ENCODE data around the gene AZU1. TPM values are rescaled to one million over a fixed set of nuclear protein-coding genes. Genes with fewer than 3 reads are reported as not detected.
A peak's percentile ranks its signal among the peaks of the same experiment; 100 is the strongest.

AZU1 gene
- total and polyA plus RNA-seq, 2 of the 8 experiments (the other 6 are each of a cell fraction or from before 2014, with no cell fraction given): 0.80 to 1.3 TPM

DNA sequence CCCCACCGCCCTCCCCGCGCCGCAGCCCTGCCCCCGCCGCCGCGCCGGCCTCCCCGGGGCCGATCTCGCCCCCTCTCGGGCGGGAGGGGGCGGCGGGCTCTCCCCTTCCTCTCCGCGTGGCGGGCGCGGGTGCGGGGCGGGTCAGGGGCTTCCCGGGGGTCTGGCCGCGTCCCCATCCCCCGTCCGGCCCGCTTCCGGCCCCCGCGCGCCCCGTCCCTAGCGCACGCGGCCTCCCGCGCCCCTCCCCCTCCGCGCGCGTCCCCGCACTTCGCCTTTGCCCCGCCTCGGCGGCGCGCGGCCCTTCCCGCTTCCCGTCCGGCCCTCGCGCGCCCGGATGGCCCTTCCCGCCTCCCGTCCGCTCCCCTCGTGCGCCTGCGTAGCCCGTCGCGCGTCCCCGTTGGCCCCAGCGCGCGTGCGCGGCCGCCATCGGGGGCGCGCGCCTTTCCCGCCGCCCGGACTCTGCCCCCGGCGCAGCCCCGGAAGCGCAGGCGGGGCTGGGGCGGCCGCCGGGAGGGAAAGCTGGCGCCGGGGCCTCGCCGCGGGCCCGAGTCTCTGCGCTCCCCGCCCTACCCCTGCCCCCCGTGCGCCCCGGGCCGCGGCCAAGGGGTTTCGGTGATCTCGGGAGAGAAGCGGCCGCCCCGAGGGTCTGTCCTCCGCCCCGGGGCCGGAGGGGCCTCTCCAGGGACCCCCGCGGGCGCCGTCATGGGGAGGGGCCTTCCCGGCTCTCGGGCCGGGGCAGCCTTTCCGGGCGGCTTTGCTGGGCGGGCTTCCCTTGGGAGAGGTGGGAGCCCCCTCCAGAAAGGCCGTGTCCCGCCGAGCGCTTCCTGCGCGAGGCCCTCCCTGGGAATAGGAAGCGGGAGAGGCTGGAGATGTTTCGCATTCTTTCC, 29.9 kb upstream of the AZU1 start (continued):
- TF ChIP-seq BCL11A (IDR thresholded peaks at IDR 0.05; ENCODE audit: low read depth in 2 of 2, low read length in 2 of 2) (no peak), ASH2L (IDR thresholded peaks at IDR 0.05; ENCODE audit: low read length) (no peak)
- TF ChIP-seq, protein P1, sequence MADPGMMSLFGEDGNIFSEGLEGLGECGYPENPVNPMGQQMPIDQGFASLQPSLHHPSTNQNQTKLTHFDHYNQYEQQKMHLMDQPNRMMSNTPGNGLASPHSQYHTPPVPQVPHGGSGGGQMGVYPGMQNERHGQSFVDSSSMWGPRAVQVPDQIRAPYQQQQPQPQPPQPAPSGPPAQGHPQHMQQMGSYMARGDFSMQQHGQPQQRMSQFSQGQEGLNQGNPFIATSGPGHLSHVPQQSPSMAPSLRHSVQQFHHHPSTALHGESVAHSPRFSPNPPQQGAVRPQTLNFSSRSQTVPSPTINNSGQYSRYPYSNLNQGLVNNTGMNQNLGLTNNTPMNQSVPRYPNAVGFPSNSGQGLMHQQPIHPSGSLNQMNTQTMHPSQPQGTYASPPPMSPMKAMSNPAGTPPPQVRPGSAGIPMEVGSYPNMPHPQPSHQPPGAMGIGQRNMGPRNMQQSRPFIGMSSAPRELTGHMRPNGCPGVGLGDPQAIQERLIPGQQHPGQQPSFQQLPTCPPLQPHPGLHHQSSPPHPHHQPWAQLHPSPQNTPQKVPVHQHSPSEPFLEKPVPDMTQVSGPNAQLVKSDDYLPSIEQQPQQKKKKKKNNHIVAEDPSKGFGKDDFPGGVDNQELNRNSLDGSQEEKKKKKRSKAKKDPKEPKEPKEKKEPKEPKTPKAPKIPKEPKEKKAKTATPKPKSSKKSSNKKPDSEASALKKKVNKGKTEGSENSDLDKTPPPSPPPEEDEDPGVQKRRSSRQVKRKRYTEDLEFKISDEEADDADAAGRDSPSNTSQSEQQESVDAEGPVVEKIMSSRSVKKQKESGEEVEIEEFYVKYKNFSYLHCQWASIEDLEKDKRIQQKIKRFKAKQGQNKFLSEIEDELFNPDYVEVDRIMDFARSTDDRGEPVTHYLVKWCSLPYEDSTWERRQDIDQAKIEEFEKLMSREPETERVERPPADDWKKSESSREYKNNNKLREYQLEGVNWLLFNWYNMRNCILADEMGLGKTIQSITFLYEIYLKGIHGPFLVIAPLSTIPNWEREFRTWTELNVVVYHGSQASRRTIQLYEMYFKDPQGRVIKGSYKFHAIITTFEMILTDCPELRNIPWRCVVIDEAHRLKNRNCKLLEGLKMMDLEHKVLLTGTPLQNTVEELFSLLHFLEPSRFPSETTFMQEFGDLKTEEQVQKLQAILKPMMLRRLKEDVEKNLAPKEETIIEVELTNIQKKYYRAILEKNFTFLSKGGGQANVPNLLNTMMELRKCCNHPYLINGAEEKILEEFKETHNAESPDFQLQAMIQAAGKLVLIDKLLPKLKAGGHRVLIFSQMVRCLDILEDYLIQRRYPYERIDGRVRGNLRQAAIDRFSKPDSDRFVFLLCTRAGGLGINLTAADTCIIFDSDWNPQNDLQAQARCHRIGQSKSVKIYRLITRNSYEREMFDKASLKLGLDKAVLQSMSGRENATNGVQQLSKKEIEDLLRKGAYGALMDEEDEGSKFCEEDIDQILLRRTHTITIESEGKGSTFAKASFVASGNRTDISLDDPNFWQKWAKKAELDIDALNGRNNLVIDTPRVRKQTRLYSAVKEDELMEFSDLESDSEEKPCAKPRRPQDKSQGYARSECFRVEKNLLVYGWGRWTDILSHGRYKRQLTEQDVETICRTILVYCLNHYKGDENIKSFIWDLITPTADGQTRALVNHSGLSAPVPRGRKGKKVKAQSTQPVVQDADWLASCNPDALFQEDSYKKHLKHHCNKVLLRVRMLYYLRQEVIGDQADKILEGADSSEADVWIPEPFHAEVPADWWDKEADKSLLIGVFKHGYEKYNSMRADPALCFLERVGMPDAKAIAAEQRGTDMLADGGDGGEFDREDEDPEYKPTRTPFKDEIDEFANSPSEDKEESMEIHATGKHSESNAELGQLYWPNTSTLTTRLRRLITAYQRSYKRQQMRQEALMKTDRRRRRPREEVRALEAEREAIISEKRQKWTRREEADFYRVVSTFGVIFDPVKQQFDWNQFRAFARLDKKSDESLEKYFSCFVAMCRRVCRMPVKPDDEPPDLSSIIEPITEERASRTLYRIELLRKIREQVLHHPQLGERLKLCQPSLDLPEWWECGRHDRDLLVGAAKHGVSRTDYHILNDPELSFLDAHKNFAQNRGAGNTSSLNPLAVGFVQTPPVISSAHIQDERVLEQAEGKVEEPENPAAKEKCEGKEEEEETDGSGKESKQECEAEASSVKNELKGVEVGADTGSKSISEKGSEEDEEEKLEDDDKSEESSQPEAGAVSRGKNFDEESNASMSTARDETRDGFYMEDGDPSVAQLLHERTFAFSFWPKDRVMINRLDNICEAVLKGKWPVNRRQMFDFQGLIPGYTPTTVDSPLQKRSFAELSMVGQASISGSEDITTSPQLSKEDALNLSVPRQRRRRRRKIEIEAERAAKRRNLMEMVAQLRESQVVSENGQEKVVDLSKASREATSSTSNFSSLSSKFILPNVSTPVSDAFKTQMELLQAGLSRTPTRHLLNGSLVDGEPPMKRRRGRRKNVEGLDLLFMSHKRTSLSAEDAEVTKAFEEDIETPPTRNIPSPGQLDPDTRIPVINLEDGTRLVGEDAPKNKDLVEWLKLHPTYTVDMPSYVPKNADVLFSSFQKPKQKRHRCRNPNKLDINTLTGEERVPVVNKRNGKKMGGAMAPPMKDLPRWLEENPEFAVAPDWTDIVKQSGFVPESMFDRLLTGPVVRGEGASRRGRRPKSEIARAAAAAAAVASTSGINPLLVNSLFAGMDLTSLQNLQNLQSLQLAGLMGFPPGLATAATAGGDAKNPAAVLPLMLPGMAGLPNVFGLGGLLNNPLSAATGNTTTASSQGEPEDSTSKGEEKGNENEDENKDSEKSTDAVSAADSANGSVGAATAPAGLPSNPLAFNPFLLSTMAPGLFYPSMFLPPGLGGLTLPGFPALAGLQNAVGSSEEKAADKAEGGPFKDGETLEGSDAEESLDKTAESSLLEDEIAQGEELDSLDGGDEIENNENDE (IDR thresholded peaks at IDR 0.05; ENCODE audit: insufficient replicate concordance, low read length): no peak
- TF ChIP-seq, protein P2, sequence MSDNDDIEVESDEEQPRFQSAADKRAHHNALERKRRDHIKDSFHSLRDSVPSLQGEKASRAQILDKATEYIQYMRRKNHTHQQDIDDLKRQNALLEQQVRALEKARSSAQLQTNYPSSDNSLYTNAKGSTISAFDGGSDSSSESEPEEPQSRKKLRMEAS (IDR thresholded peaks at IDR 0.05): peak; percentile 81
